T-helper 1 cell (primary cell): ENCODE measurements around the gene SREBF1.

ENCODE experiments used
- DNase-seq, 5 donors: peaks; one replicate each; pipeline ENCODE4 v3.0.0-alpha.2; 2012 to 2020

SREBF1 gene

GRCh38 chr17:17792037-17792550, 44.7 kb downstream of the SREBF1 start:
- no peak for DNase-seq

DNA sequence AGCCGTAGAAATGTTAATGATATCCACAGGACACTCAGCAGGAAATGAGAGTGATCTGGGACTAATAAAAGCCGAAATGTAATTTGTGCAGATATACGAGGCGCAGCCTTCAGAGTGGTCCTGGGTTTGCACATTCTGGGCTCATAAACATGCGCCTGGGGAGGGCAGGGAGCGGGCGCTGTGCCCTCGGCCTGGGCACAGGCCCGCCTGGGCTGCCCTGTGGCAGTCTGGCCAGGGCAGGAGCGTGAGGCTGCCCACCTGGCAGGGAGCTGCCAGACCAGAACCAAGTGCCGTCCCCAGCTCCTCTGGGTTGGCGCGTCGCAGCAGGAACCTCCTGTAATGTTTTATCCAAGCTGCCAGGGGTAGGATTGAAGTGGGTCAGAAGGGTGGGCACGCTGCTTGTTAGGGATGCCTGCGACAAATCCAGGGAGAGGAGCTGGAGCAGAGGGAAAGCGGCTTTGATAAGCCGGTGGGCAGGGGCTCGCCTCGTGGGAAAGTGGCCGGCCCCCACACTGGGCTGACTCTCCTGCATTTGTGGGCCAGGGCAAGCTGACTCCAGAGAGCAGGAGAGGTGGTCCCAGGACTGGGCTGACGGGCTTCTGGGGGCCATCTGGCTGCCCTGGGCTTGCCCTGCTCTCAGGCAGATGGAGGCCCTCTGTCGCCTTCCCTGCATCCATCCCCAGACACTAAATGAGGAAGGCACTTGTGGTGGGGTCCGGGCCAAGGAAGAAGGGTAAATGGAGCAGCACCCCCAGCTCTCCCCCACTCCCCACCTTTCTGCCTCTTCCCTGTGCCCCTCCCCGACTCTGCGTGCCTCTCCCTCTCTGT, 45.9 kb downstream of the SREBF1 start:
- no peak for DNase-seq

DNA sequence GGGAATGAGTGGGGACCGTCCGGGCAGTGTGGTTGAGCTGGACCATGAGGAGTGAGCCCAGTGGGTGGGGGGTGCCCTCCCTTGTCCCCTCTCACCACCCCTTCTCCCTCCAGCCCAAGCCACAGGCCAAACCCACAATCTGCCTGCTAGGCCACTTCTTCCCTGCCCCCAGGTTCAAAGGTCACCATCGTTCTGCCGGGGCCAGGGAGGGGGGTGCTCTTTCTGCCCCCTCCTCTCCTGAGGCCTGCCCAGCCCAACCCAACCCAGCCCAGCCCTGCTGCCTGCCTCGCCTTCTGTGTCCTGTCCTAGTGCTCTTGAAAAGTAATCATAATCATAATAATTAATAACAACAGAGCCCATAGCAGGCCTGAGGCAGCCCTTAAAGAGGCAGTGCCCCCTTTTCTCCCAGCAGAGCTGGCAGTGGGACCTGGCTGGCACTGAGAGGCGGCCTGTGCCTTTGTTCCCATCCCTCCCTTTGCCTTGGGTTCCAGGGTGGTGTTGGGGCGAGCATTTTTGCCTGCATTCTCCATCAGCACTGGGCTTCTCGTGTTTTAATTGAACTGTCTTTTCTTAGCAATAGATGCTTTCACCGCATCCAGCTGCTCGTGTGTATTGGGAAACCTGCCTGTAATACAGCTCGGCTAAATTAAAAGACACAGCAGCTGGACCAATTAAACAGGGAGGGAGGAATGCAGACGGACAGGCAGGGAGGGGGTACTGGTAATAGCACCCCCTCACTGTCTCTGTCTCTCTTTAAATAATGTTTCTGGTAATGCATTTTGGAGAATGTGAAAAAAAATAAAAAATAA, 46.8 kb downstream of the SREBF1 start:
- no peak for DNase-seq

- DNase-seq = no peak
Observed at GRCh38 chr17:17789410-17789809, 47.4 kb downstream of the SREBF1 start.

GRCh38 chr17:17788967-17789366, 47.8 kb downstream of the SREBF1 start:
- no peak for DNase-seq

DNA sequence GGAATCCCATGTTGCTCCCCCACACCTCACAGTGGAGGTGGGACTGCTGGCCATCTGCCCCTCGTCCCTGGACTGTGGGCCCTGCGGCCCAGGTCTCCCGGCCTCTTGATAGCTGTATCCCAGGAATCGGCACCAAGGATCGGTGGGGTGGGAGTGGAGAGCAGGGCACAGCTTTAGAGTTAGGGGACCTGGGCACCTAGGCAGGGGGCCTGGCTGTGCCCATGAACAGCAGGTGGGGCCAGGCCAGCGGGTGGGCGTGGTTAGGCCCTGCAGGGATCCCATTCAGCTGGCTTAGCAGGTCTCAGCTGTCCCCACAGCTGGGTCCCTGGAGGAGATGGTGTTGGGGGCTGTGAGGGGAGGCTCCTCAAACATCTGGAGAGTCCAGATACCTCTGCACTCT, 49.2 kb downstream of the SREBF1 start:
- DNase-seq = no peak

DNA sequence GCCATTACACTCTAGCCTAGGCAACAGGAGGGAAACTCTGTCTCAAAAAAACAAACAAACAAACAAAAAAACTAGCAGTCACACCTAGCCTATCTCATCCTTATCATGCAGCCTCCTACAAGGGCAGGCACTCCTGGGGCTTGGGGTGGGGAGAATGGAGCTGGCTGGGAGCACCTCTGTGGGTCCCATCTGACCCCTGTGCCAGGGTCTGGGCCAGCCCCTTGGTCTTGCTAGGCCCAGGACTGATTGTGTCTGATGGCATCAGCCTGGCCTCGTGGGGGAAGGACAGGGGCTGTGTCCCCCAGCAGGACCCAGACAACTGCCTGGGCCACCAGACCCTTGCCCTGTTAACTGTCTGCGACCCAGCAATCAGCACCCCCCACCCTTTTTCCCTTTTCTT, 49.8 kb downstream of the SREBF1 start:
- no peak for DNase-seq

DNA sequence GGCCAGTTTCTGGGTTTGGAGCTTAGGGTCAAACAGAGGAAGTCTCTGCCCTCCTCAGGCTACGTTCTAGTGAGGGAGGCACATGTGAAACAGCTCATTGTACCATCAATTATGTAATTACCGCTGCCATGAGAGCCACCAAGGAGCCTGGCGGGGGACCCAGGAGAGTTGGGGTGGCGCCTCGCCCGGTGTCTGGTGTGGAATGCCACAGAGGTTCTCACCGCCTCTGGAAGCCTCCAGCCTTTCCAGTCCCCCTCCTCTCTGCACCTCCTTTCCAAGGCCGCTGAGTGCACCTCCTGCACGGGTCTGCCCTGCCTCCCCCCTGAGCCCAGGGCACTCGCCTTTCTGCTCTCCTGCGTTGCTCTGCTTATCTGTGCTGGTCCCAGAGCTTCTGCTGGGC, 51.4 kb downstream of the SREBF1 start:
- DNase-seq = no peak

DNA sequence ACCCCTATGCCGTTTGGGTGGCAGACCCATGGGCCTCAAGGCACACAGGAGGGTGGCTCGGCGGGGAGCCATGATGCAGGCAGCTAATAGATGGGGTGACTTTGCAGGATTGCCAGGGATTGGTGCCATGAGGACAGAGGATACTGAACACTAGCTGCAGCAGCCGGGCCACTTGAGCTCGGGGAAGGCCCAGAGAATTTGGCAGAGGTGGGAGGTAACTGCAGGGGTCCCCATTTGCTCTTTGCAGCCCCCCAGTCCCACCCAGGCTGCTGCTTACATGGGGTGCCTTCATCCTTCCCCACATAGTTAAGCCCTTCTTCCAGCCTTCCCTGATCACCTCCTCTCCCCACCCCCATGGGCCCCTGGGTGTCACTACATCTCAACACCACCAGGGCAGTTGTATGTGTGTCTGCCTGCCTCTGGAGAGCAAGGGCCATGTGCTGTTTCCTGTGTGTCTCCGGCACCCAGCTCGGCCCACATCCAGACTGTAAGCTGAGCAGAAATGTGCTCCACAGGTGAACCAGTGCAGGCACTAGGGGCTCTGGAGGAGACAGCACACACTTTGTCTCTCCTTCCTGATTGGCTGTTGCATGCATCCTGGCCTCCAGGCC, 52.0 kb downstream of the SREBF1 start:
- no peak for DNase-seq

- no peak for DNase-seq
Observed at GRCh38 chr17:17783825-17784656, 52.7 kb downstream of the SREBF1 start.

DNA sequence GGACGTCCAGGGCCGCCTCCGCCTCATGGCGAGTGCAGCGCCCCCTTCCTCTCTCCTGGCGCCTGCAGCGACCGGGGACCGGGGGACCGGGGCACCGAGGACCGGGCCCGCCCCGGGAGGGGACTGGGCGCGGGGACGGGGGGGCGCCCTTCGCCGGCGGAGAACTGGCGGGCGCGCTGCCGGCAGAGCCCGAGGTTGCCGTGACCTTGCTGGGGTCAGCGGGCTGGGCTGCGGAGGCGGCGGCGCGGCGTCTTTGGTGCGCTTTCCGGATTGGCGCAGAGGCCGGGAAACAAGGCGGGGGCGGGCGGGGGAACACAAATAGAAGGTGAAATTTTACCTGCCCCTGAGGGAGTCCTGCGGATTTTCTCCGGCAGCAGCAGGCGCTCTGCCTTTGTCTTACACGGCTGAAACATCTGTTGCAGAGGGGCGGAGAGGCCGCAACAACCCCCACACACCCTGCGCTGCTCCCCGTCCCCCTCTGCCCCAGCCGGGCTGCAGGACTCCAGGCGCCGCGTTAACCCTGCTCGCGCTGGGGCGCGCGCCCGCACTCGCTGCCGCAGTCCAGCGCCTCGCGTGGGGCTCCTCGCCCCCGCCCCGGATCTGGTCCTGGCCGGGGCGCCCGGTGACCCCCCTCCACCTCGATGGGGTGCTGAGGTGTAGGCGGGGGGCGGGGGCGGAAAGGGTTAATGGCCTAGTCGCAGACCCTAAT, 53.5 kb downstream of the SREBF1 start:
- peak; percentile 33 to 54 (median 49) for DNase-seq

GRCh38 chr17:17782523-17783115, 54.2 kb downstream of the SREBF1 start:
- DNase-seq = no peak

DNA sequence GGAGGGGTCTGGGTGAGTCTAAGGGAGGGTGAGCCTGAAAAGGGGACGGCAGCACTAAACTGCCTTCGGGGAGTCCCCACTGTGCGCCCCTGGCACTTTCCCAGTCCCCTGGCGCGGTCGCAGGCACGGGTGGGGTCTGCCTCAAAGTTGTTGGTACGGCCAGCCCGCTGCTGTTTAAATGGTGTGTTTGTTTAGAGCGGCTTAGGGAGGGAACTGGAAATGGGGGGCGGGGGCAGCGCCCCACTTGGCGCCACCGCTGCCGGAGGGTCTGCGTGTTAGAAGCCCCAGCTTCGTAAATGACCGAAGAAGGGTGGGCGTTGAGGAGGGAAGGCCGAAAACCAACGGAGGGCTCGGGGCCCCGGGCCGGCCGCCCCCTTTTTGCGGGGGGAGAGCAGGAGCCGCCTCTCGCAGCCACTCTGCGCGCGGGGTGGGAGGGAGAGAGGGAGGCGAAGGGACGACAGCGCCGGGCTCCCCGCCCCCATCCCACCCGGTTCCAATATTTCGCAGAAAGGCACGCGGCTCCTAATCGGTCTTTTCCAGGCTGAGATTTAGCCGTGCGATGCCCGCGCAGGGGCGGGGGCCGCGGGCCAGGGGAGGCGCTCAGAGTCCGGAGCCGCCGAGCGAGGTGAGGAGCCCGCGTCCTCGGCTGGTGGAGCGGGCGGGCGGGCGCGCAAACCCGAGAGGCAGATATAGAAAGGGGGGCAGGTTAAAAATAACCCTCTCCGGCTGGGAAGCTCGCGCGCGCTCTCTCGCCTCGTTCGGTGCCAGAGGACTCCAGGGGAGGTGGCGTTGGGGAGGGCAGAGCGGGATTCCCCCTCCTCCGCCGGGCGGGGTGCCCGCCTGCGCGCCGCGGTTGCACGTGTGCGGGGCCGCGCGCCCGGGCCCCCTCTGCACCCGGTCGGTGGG, 54.9 kb downstream of the SREBF1 start:
- peak in 1 of 5 donors; percentile 35 for DNase-seq

GRCh38 chr17:17780922-17781590, 55.7 kb downstream of the SREBF1 start:
- no peak for DNase-seq

- DNase-seq = no peak
Observed at GRCh38 chr17:17779015-17779611, 57.7 kb downstream of the SREBF1 start.

- no peak for DNase-seq
Observed at GRCh38 chr17:17778308-17779014, 58.3 kb downstream of the SREBF1 start.

DNA sequence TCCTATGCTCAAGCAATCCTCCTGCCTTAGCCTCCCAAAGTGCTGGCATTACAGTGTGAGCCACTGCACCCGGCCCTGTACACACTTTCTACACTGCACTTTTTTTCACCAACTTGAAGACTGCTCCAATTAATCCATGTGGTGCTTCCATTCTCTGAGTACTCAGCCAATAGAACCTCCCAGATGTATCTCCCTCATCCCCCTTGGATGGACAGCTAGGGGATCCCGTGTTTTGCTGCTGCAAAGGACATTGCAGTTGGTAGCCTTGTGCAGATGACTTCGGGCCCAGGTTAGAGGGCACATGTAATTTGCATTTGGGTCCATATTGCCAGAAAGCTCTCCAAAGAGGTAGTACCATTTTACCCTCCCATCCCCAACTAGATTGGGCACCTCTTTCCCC, 59.9 kb downstream of the SREBF1 start:
- DNase-seq = no peak
